Measurements from ENCODE around the gene LDLRAD4.

Gene LDLRAD4

GRCh38 chr18:13604786-13605185, 386.2 kb downstream of the LDLRAD4 start:
- Histone ChIP-seq H3K27me3 (ENCODE audit: insufficient read depth, poor library complexity, severe bottlenecking) (no peaks in the 10 kb centered on the region), H3K27ac (replicated peaks) (no peak overlapping the region), H3K4me3 (replicated peaks; ENCODE audit: insufficient read depth, low read length) (no peak overlapping the region)
- no peak for TF ChIP-seq POLR2AphosphoS5 (IDR thresholded peaks at IDR 0.05; ENCODE audit: low read depth)
- no peak for TF ChIP-seq CTCF (IDR thresholded peaks at IDR 0.05; ENCODE audit: insufficient read depth, low read length)
- no peak for TF ChIP-seq GABPA (IDR thresholded peaks at IDR 0.05; ENCODE audit: low read depth)
- TF ChIP-seq SPI1 (IDR thresholded peaks at IDR 0.05; ENCODE audit: borderline replicate concordance, low read depth): no peak
- TF ChIP-seq REST (IDR thresholded peaks at IDR 0.05; ENCODE audit: insufficient replicate concordance, low read depth): no peak
- no peak for DNase-seq (ENCODE audit: low read depth in 1 of 2, low spot score in 1 of 2)

- DNase-seq (ENCODE audit: low read depth in 1 of 2, low spot score in 1 of 2): no peak
- H3K27ac ChIP-seq (replicated peaks): no peak overlapping the region
- no peak for TF ChIP-seq SPI1 (IDR thresholded peaks at IDR 0.05; ENCODE audit: borderline replicate concordance, low read depth)
- no peak for TF ChIP-seq REST (IDR thresholded peaks at IDR 0.05; ENCODE audit: insufficient replicate concordance, low read depth)
- no peak for TF ChIP-seq POLR2AphosphoS5 (IDR thresholded peaks at IDR 0.05; ENCODE audit: low read depth)
- TF ChIP-seq CTCF (IDR thresholded peaks at IDR 0.05; ENCODE audit: insufficient read depth, low read length): no peak
- no peak for TF ChIP-seq GABPA (IDR thresholded peaks at IDR 0.05; ENCODE audit: low read depth)
- H3K27me3 ChIP-seq (ENCODE audit: insufficient read depth, poor library complexity, severe bottlenecking): no peaks in the 10 kb centered on the region
- H3K4me3 ChIP-seq (replicated peaks; ENCODE audit: insufficient read depth, low read length): no peak overlapping the region
Observed at GRCh38 chr18:13605477-13605876, 386.9 kb downstream of the LDLRAD4 start.

- Histone ChIP-seq H3K4me3 (replicated peaks; ENCODE audit: insufficient read depth, low read length) (no peak overlapping the region), H3K27me3 (ENCODE audit: insufficient read depth, poor library complexity, severe bottlenecking) (no peaks in the 10 kb centered on the region), H3K27ac (replicated peaks) (no peak overlapping the region)
- no peak for DNase-seq (ENCODE audit: low read depth in 1 of 2, low spot score in 1 of 2)
- no peak for TF ChIP-seq CTCF (IDR thresholded peaks at IDR 0.05; ENCODE audit: insufficient read depth, low read length)
- TF ChIP-seq GABPA (IDR thresholded peaks at IDR 0.05; ENCODE audit: low read depth): no peak
- TF ChIP-seq REST (IDR thresholded peaks at IDR 0.05; ENCODE audit: insufficient replicate concordance, low read depth): no peak
- TF ChIP-seq SPI1 (IDR thresholded peaks at IDR 0.05; ENCODE audit: borderline replicate concordance, low read depth): no peak
- no peak for TF ChIP-seq POLR2AphosphoS5 (IDR thresholded peaks at IDR 0.05; ENCODE audit: low read depth)
Observed at GRCh38 chr18:13605901-13606300, 387.3 kb downstream of the LDLRAD4 start.

Data from HL-60 (cell line).